GM11168 (cell line): ENCODE results near the gene ASTN2.
"Not testable (repeated sequence)": the region's sequence is repeated elsewhere in the genome, so short reads cannot be mapped to it uniquely, and the experiment has no call there.

Experiments used
- in situ Hi-C: fragments of 300-500 bp; cut with MboI; formaldehyde crosslinking; loops from one replicate; pipeline ENCODE4 v1.12.0; 2022; ENCODE audit warnings: low sequenced_read_pairs; ENCODE audit not compliant: unreplicated experiment

Gene ASTN2

DNA sequence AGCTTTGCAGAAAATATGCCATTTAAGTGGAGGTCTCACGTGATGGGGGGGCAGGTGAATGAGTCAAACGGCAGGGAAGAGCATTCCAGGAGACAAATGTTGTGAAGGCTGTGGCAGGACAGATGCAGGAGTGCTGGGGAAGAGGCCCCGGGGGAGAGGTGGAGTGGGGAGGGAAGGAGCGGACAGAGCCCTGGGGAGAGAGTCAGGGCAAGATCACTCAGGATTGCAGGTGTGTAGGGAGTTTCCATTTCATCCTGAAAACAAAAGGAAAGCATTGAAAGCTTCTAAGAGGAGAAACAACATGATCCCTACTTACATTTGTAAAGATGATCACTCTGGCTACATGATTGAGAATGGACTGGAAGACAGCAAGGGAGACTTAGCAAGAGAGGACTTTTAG lies 323.3 kb downstream of the ASTN2 start:
- in situ Hi-C loops = no loop called here

DNA sequence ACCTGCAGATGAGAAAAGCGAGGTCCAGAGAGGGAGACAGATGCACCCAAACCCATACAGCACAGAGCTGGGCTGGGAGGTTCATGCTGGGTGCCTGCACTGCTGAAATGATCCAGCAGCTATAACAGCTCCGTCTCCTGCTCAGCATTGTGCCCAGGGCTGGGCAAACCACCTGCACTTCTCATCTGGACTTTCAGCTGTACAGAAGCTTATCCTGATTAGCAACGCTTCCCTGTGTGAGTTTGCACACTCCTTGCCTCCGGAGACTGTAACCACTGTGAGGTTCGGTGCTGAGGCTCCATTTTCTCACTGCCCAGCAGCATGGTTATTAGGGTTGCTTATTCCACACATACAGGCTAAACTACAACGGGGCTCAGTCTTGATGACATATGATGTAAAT lies 326.1 kb downstream of the ASTN2 start:
- in situ Hi-C loops = no loop called here

DNA sequence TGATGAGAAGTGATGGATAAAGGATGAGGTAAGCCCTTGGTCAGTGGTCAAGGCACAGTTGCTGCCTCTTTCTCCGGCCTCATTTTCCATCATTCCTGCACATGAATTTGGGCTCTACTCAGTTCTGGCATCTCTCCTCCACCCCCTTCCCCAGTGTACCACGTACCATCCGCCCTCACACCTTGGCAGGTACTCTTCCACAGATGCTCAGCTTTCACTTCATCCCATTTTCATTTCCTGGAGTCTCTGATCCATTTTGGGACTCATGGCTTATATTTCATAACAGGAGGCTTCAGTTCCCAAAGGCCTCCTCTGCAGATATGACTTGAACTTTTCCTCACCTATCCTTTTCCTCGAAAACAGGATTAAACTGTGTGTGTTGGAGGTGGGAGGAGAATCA lies 326.7 kb downstream of the ASTN2 start:
- in situ Hi-C loops = no loop called here

DNA sequence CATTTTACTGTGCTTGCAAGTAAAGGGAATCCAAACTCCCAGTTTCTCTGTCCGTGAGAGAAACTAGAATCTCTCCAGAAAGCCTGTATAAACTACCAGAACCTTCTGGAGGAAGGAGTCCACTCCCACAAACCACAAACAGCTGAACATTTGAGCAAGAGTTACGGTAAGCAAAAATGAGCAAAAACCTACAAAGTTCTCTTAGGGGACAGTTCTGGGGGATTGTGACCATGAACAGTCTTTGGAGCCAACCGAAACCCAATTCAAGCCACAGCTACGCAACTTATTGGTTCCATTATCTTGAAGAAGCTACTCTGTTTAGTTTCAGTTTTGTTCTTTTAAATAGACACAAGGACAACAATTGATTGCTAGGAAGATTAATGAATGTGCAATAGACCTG lies 330.6 kb downstream of the ASTN2 start:
- in situ Hi-C loops = no loop called here

DNA sequence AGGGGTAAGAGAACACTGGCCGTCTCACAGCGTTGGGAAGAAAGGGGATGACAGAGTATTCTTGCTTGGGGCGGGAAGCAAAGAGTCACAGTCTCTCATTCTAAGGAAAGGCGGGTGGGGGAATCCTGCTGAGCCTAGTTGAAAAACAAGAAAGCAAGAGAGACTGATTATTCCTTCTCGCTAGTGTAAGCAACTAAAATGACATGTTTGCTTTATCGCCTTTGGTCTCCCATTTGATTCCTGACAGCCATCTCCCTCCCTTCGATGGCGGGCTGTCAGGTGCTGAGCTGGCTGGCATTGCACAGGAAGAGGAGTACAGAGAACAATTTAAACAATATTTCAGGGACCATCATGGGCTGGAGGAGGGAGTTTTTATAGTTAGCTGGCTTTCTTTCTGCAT lies 331.3 kb downstream of the ASTN2 start:
- in situ Hi-C loops = no loop called here

GRCh38 chr9:117081641-117082317 lies 333.1 kb downstream of the ASTN2 start:
- in situ Hi-C loops = no loop called here

DNA sequence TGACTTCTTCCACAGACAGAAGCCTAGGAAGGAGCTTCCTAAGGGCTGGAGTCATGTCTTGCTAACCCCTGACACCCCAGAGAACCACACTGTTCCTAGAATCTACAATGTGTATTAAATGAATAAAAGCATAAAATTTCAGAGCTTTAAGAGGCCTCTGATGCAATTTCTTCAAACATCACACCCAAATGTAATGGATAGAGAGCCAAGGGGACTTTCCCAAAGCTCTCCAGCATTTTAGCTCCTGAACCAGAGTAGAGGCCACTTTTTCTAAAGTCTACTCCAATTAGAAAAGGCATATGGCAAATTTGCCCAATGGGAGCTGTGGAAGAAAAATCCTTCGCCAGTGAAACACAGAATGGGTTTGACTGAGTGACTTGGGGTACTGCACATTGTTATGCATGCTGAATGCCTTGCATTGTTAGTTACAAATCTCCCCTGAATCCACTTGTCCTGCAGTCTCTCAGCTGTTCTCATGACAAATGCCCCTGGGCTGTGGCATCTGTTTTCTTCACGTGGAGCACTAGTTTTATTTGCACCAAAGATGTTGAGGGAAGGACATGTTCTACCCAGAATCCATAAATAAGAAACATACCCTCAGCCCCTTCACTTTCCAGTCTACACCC lies 334.0 kb downstream of the ASTN2 start:
- in situ Hi-C loops = no loop called here

DNA sequence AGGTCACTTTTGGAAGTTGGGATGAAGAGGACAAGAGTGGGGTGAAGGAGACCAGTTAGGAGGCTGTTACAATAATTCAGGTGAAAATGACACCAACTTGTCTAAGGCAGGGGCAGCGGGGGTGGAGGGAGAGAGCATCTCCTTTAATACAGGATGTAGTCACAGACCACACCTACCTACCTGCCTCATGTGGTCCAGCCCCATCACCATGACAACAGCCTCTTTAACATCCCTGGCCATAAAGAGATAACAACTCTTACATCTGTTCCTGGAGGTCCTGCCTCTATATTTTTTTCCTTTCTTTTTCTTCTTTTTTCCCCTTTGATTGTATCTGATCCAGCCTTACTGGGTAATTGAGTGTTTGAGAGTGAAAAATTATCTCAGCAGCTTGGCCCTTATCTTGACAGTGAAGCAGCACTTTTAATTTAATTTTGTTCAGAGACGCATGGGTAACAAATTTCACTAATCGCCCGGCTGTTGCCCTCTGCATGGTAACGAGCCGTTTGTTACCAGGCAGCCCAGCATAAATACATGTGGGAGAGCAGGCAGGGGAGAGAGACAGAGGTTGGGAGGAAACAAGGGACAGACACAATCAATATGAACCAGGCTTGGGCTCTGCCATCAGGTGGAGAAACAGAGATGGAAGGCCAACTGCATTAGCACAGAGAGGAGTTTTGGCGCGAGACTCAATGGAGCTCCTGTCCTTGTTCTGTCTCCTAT lies 338.1 kb downstream of the ASTN2 start:
- in situ Hi-C loops = no loop called here

GRCh38 chr9:117075636-117076035 lies 339.2 kb downstream of the ASTN2 start:
- in situ Hi-C loops = no loop called here

DNA sequence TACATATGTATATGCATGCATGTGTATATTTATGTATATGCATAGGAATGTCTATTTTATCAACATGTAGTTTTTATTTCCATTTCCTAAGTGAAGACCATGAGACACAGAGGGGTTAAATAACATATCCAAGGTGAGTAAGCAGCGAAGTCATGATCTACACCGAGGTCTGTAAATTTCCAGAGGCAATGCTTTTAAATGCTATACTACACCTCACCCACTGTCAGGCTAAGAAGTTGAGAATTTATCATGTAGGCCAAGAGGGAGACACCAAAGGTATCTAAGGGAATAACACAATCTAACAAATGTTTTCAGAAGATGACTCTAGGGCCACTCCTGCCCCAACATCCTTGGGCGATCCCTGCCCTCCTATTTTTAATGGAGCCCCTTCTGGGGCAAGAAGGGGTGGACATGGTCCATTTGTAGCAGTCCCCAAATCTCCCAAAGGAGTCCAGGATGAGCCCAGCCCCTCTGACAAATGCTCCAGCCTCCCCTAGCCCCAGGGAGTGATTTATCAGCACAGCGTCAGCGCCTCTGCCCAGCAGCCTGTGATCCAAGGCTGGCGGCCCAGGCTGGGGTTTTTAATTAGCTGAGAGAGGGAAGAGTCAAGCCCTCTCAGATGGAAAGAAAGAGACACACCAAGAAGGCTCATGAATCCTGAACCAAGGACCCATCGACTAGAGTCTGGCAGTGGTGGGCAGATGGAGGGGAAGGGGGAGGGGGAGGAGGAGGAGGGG lies 339.9 kb downstream of the ASTN2 start:
- in situ Hi-C loops = no loop called here

DNA sequence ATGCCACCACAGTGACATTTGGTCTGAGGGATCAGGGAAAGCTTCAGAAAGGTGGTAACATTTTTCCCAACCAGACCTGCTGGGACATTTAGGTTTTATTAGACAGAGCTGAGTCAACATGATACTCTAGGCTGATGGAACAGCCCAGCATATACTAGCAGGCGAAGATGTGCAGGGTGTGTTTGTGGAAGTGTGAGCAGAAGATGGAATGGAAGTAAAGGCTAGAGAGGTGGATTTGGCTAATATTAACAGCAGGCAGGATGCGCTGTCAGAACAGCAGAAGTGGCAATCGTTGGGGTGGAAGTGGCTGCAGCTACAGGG lies 340.6 kb downstream of the ASTN2 start:
- in situ Hi-C loops = no loop called here

DNA sequence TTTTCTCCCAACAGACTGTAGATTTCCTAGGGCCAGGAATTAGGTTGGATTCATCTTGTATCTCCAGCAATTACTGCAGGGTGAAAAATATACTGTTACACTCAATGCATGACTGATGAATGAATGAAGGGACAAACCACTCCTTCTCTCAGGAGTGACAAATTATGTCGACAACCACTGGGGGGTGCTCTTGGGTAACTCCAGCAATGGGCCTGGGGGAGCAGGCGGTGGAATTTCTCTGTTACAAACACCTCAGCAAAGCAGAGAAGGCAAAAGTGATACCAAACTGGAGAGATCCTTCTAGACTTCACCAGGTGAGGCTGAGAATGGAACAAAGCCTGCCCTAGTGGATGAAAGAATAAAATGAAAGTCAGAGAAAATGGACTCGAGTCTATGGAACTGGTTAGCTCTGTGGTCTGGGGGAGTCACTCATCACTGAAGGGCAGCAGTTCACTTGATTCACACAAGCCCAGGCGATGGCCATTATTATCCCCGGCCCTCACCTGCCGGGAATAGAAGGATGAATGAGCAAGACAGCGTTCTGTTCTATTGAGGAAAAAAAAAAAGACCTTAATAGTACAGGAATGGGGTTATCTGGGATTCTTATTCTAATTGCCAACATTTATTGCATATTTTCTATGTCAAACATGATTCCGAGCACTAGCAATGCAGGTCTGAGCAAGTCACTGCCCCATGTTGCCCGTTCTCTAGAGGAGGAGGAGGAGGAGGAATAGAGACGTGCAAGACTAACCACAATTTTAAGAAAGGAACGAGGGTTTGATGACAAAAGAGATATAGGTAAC lies 341.1 kb downstream of the ASTN2 start:
- in situ Hi-C loops = no loop called here

GRCh38 chr9:117073071-117073470 lies 341.8 kb downstream of the ASTN2 start:
- in situ Hi-C loops = no loop called here

DNA sequence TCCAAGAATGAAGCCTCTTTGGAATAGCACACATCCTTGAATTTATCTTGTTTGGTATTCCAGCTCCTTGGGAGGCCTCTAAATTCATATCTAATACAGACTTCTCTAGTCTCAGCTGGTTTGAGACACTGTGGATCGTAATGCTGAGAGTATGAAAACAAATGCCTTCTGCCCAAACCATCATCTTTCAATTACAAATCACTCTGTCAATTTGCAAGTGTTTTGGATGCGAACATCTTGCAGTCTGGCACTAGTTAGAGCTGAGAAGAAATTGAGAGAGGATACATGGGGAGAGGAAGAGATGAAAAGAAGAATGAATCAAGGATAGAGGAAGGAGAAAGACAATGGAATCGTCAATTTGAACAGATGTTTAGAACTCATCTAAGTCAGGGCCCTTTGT lies 342.6 kb downstream of the ASTN2 start:
- in situ Hi-C loops = no loop called here

- in situ Hi-C loops = not testable (repeated sequence)
Measured at GRCh38 chr9:117071673-117072207, 343.1 kb downstream of the ASTN2 start.

DNA sequence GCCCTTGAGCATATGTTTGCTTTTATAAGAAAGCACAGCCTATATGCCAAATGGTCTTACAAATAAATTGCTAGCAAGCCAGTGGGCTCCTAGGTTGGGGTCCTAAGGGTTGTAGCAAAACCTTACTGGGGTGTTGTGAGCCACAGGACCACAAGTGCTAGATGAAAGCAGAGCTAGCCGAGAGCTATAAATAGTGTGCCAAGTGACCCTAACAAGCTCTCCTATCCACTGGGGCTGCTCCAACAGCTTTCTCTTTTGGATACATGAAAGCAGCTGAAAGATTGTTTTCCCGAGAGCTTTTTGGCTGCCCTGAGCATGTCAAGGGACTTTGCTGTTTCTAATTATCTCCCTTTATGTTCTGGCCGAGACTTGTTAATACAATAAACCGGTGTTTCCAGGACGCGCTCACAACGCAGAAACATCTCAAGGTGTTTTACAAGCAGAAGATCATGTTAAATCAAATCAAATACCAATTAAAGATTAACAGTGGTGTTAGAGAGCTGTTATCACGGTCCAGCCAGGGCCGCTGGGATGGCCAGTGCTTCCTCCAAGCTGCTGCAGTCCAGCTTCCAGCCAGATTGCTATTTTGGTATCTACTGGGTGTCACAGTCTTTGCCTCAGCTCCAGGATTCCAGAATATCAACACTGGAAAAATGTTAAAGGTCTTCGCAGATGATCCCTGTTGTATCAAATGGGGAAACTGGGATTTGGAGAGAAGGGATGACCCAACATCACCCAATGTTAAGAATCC lies 351.0 kb downstream of the ASTN2 start:
- in situ Hi-C loops = no loop called here

DNA sequence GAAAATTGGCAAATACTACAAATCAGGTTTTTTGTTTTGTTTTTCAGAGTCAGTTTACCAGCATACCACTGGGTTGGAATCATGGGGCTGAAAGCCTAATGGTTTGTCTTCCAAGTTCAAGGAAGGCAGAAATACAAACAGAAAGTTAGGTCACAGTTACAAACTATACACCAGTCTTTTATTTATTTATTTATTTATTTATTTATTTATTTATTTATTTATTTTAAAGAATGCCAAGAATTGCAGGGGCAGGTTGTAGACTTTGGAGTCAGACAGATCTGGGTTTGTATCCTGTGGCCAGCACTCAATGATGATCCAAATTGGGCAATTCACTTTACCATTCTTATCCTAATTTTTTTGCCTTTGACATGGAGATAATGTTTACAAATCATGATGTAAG lies 353.9 kb downstream of the ASTN2 start:
- in situ Hi-C loops = no loop called here

- in situ Hi-C loops = no loop called here
Measured at GRCh38 chr9:117050007-117050406, 364.9 kb downstream of the ASTN2 start.

GRCh38 chr9:117046666-117047327 lies 368.1 kb downstream of the ASTN2 start:
- in situ Hi-C loops = no loop called here
